ENCODE measurements around the gene PTRHD1.

DNA sequence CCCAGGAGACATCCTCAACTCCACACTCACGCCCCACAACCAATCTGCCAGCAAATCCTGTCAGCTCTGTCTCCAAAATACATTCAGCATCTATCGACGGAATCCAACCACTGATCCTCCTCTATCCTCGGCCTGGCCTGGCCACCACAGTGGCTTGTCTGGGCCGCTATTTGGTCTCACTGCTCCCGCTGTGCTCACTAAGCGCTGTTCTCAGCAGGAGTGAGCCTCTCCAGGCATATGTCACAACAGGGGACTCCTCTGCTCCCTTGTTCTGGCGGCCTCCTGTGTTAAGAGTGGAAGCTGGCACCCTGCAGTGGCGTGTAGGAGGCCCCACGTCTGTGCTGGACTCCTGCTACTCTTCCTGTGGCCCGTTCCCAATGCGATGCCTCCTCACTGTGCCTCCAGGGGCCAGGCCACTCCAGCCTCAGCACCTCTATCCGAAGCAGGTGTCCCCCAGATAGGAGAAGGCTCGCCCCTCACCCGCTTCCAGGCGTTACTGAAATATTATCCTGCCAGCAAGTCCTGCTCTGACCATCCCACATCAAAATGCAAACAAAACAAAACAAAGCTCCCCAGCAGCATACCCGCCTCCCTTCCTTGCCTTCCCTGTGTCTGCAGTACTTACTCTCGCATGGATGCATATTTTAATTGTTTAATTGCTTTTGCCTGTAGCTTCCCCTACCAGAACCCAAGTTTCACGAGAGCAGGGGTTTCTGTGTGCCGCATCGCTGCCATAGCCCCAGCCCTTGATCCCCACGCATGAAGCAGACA lies 39.9 kb upstream of the PTRHD1 start:
- TF ChIP-seq, protein P1, sequence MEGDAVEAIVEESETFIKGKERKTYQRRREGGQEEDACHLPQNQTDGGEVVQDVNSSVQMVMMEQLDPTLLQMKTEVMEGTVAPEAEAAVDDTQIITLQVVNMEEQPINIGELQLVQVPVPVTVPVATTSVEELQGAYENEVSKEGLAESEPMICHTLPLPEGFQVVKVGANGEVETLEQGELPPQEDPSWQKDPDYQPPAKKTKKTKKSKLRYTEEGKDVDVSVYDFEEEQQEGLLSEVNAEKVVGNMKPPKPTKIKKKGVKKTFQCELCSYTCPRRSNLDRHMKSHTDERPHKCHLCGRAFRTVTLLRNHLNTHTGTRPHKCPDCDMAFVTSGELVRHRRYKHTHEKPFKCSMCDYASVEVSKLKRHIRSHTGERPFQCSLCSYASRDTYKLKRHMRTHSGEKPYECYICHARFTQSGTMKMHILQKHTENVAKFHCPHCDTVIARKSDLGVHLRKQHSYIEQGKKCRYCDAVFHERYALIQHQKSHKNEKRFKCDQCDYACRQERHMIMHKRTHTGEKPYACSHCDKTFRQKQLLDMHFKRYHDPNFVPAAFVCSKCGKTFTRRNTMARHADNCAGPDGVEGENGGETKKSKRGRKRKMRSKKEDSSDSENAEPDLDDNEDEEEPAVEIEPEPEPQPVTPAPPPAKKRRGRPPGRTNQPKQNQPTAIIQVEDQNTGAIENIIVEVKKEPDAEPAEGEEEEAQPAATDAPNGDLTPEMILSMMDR (IDR thresholded peaks at IDR 0.05): no peak
- TF ChIP-seq POLR2A (IDR thresholded peaks at IDR 0.05): no peak

All from esophagus squamous epithelium (tissue), 4 donors.